ENCODE results near the gene DOLPP1.

Gene DOLPP1

DNA sequence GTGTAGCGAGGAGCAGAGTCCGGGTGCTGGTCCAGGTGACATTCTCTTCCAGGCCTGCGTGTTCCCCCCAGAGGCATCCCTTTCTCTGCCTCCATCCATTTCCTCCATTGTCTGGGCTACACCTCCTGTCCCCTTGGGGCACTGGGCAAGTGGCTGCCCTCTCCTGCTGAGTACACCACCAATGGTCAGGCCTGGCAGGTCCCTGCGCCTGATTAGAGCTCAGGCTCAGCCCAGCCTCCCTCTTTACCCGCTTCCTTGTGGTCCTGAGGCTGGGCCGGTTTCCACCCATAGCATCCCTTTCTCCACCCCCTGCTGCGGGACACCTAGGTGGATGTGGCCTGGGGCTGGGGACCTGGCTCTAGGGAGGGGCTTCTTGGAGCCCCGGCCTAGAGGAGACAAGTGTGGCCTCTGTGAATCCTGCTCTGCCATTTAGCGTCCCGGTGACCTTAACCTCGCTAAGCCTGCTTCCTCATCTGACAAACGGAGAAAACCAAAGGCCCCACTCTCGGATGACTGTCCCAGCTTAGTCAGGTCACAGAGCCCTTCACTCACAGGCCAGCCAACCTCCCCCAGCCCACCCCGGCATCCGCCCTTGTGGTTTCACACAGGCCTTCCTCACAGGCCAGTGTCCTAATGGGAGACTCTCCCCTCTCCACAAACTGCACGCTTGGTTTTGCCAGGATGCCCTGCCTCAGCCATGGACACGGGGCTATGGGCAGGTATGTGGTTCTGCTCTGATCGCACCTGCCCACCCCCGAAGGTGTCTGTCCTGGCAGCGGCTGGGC lies 12.9 kb downstream of the DOLPP1 start:
- H3K27ac ChIP-seq (ENCODE audit: insufficient read depth, low read length, poor library complexity, severe bottlenecking) = no peak overlapping the region
- H3K27me3 ChIP-seq (replicated peaks; ENCODE audit: control insufficient read depth, insufficient read depth, low read length, poor library complexity, severe bottlenecking) = no peaks in the 10 kb centered on the region
- no peaks in the 10 kb centered on the region for H3K9me3 ChIP-seq (ENCODE audit: control insufficient read depth, low read length)
- no peak overlapping the region for H3K4me3 ChIP-seq (ENCODE audit: insufficient read depth, low read depth, low read length, poor library complexity, severe bottlenecking)
- peaks cover 18% of the 10 kb centered on the region for H3K36me3 ChIP-seq (ENCODE audit: control insufficient read depth, insufficient read depth, low read length)
- DNase-seq = no peak
- H3K4me1 ChIP-seq (ENCODE audit: control insufficient read depth, insufficient read depth, low read length, poor library complexity, severe bottlenecking) = no peaks in the 10 kb centered on the region

DNA sequence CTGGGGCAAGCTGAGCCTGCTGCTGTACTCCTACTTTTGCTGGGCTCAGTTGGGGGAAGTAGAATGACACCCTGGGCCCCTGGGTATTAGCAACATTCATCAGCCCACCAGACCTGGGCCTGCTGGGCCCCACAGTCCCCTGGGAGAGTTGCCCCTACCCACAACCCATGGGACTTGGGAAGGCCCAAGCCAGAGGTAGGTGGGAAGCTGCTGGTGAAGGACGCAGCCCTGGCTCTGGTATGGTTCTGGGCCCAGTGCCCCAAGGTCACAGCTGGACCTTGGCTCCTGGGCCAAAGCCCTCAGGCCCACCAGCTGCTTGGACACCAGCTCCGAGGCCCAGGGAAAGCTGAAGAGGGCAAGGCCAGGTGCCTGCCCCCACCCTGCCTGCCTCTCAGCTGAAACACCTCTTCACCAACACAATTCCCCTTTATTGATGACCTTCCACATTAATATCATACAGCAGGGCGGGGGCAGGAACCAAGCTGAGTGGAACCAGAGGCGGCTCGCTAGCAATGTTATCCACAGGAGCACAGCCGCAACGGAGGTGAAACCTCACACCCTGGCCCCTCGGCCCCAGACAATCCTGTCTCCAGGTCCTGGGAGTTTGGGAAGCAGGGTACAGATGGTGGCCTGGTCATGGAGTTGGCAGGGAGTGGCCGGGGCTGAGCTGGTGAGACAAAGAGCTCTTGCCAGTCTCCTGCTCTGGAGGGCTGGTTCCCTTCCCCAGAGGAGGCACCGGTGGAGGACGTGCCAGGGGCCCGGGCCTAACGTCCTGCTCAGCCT lies 13.7 kb downstream of the DOLPP1 start:
- DNase-seq = no peak
- no peaks in the 10 kb centered on the region for H3K4me1 ChIP-seq (ENCODE audit: control insufficient read depth, insufficient read depth, low read length, poor library complexity, severe bottlenecking)
- H3K36me3 ChIP-seq (ENCODE audit: control insufficient read depth, insufficient read depth, low read length) = peaks cover 11% of the 10 kb centered on the region
- H3K27ac ChIP-seq (ENCODE audit: insufficient read depth, low read length, poor library complexity, severe bottlenecking) = no peak overlapping the region
- H3K27me3 ChIP-seq (replicated peaks; ENCODE audit: control insufficient read depth, insufficient read depth, low read length, poor library complexity, severe bottlenecking) = no peaks in the 10 kb centered on the region
- H3K4me3 ChIP-seq (ENCODE audit: insufficient read depth, low read depth, low read length, poor library complexity, severe bottlenecking) = no peak overlapping the region
- no peaks in the 10 kb centered on the region for H3K9me3 ChIP-seq (ENCODE audit: control insufficient read depth, low read length)

DNA sequence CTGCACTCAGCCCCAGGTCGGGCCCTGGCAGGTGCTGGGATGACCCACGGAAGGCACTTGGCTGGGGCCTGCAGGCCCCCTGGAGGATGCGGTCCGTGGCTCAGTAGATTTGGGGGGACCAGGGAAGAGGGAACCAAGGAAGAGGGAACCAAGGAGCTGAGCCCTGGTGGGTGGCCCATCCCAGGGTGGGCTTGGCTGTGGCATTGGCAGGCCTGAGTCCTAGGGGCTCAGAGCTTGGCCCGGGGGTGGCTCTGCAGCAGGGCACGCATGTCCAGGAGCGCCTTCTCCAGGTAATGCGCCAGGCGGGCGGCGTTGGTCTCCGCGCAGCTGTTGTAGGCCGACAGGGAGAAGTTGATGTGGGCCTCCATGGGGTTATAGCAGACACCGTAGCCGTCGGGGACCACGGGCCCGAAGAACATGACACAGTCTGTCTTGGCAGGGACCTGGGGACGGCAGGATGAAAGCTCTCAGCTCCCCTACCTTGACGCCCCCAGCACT lies 14.3 kb downstream of the DOLPP1 start:
- no peak for DNase-seq
- Histone ChIP-seq H3K27me3 (replicated peaks; ENCODE audit: control insufficient read depth, insufficient read depth, low read length, poor library complexity, severe bottlenecking) (no peaks in the 10 kb centered on the region), H3K27ac (ENCODE audit: insufficient read depth, low read length, poor library complexity, severe bottlenecking) (no peak overlapping the region), H3K4me1 (ENCODE audit: control insufficient read depth, insufficient read depth, low read length, poor library complexity, severe bottlenecking) (no peaks in the 10 kb centered on the region), H3K36me3 (ENCODE audit: control insufficient read depth, insufficient read depth, low read length) (peaks cover 5% of the 10 kb centered on the region), H3K9me3 (ENCODE audit: control insufficient read depth, low read length) (no peaks in the 10 kb centered on the region), H3K4me3 (ENCODE audit: insufficient read depth, low read depth, low read length, poor library complexity, severe bottlenecking) (no peak overlapping the region)

DNA sequence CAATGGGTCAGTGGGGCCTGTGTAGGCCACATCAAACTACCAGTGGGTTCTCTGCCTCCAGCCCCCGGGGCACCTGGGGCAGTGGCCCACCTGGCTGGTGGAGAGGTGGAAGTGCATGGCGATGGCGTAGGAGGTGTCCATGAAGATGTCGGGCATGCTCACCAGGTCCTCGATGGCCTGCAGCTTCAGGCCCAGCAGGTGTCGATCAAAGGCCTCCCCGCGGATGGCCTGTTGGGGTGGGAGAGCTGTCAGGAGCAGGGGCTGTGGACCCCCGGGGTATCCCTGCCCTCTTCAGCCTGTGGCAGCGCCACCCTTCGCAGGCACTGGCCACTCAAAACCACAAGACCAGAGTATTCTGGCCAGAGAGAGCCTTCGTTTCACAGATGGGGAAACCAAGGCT lies 15.0 kb downstream of the DOLPP1 start:
- Histone ChIP-seq H3K9me3 (ENCODE audit: control insufficient read depth, low read length) (no peaks in the 10 kb centered on the region), H3K27me3 (replicated peaks; ENCODE audit: control insufficient read depth, insufficient read depth, low read length, poor library complexity, severe bottlenecking) (no peaks in the 10 kb centered on the region), H3K4me1 (ENCODE audit: control insufficient read depth, insufficient read depth, low read length, poor library complexity, severe bottlenecking) (no peaks in the 10 kb centered on the region), H3K4me3 (ENCODE audit: insufficient read depth, low read depth, low read length, poor library complexity, severe bottlenecking) (no peak overlapping the region), H3K36me3 (ENCODE audit: control insufficient read depth, insufficient read depth, low read length) (no peaks in the 10 kb centered on the region), H3K27ac (ENCODE audit: insufficient read depth, low read length, poor library complexity, severe bottlenecking) (no peak overlapping the region)
- DNase-seq = no peak

DNA sequence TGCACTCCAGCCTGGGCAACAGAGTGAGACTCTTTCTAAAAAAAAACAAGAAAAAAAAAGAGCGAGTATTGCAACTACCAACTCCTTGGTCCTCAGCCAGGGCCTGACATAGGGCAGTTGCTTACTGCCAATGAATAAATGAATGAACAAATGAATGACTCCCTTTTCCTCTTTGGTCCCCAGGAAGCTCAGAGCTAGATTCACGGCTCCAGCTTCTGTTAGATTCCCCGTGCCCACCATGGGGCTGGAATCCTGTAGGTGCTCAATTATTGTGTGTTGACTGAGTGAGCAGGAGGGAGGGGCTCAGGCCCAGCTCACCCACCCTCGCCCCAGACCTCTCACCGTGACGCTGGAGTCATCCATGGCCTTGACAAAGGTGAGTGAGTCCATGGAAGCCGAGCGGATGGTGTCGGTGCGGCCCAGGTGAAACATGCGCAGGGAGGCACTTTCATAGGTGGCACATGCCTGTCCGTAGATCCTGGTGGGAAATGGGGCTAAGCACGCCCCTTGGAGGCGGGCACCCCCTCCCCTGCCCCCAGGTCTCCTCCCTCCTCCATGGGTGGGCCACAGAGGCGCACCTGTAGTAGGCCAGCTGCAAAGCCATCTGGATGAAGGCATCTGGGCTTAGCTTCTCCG lies 16.9 kb downstream of the DOLPP1 start:
- DNase-seq = no peak
- H3K4me1 ChIP-seq (ENCODE audit: control insufficient read depth, insufficient read depth, low read length, poor library complexity, severe bottlenecking) = no peaks in the 10 kb centered on the region
- H3K36me3 ChIP-seq (ENCODE audit: control insufficient read depth, insufficient read depth, low read length) = no peaks in the 10 kb centered on the region
- H3K27me3 ChIP-seq (replicated peaks; ENCODE audit: control insufficient read depth, insufficient read depth, low read length, poor library complexity, severe bottlenecking) = no peaks in the 10 kb centered on the region
- H3K9me3 ChIP-seq (ENCODE audit: control insufficient read depth, low read length) = no peaks in the 10 kb centered on the region
- H3K4me3 ChIP-seq (ENCODE audit: insufficient read depth, low read depth, low read length, poor library complexity, severe bottlenecking) = no peak overlapping the region
- no peak overlapping the region for H3K27ac ChIP-seq (ENCODE audit: insufficient read depth, low read length, poor library complexity, severe bottlenecking)

DNA sequence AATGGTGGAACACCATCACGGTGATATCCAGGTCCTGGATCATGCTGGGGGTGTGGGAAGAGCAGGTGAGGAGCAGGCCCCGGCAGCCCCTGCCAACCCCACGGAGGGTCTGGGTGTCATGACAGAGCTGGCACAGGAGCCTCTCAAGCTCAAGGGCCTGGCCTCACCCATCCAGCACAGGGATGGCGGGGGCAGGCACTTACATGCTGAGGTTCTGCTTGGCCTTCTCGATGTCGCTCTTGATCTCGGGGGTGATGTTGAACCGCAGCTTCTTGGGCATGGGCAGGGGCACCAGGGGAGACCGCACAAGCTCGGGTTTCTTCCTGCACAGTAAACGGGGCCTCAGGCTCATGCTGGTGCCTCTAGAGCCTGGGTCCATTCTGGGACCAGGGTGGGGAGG lies 17.4 kb downstream of the DOLPP1 start:
- H3K4me3 ChIP-seq (ENCODE audit: insufficient read depth, low read depth, low read length, poor library complexity, severe bottlenecking) = no peak overlapping the region
- no peaks in the 10 kb centered on the region for H3K4me1 ChIP-seq (ENCODE audit: control insufficient read depth, insufficient read depth, low read length, poor library complexity, severe bottlenecking)
- no peaks in the 10 kb centered on the region for H3K9me3 ChIP-seq (ENCODE audit: control insufficient read depth, low read length)

DNA sequence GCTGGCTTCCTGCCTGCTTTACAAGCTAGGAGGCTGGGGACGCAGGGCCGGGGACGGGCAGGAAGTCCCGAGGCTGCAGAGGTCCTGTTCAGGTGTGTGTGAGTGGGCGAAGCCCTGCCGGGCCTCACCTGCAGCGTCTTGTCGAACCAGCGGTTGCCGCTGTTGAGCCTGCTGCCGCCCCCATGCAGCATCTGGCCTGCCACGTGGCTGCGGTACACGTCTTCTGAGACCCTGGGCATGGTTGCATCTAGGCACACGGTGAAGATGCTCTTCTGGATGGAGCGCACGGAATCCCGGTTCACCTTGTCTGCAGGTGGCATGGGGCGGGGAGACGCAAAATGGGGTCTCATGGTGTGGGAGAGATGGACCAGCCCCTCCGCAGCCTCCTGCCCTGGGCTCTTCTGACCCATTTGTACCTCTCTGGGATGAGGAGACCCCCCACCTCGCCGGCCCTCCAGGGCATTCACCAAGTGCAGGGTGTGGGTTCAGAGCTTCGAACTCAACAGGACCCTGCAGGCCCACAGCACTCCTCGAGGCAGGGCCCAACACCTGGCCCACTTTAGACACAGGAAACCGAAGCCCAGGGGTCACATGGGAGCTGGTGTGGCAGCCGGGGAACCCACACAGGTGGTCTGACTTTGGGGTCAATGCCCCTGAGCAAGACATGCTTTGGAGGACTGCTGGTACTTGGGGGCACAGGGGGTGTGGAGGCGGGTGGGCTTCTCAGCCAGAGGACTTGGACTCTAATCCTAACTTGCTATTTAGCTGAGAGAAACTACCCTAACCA lies 19.7 kb downstream of the DOLPP1 start:
- no peak for DNase-seq
- no peak overlapping the region for H3K27ac ChIP-seq (ENCODE audit: insufficient read depth, low read length, poor library complexity, severe bottlenecking)
- H3K27me3 ChIP-seq (replicated peaks; ENCODE audit: control insufficient read depth, insufficient read depth, low read length, poor library complexity, severe bottlenecking) = no peaks in the 10 kb centered on the region
- no peaks in the 10 kb centered on the region for H3K9me3 ChIP-seq (ENCODE audit: control insufficient read depth, low read length)
- no peaks in the 10 kb centered on the region for H3K4me1 ChIP-seq (ENCODE audit: control insufficient read depth, insufficient read depth, low read length, poor library complexity, severe bottlenecking)
- H3K36me3 ChIP-seq (ENCODE audit: control insufficient read depth, insufficient read depth, low read length) = no peaks in the 10 kb centered on the region
- H3K4me3 ChIP-seq (ENCODE audit: insufficient read depth, low read depth, low read length, poor library complexity, severe bottlenecking) = no peak overlapping the region

More for the DNA sequence above, 17.4 kb downstream of the DOLPP1 start:
- no peak overlapping the region for H3K27ac ChIP-seq (ENCODE audit: insufficient read depth, low read length, poor library complexity, severe bottlenecking)
- no peaks in the 10 kb centered on the region for H3K36me3 ChIP-seq (ENCODE audit: control insufficient read depth, insufficient read depth, low read length)
- DNase-seq = no peak
- no peaks in the 10 kb centered on the region for H3K27me3 ChIP-seq (replicated peaks; ENCODE audit: control insufficient read depth, insufficient read depth, low read length, poor library complexity, severe bottlenecking)

DNA sequence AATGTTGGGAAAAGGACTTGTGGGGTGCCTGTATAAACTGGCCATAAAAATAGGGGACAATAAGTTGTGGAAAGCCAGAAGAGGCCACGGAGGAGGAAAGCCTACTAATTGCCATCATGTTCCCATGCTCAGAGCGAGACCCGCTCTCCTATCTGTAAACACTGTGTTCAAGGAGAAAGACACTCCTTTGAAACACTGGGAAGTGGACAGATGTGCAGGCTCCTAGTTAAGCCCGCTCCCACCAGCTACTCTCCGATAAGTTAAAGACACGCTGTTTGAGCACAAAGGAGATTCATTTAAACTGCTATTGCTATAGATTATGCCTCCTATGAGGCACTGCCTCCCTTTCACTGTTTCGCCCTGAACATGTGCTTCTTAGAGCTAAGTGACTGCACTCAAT lies 20.4 kb downstream of the DOLPP1 start:
- no peaks in the 10 kb centered on the region for H3K36me3 ChIP-seq (ENCODE audit: control insufficient read depth, insufficient read depth, low read length)
- DNase-seq = no peak
- no peaks in the 10 kb centered on the region for H3K27me3 ChIP-seq (replicated peaks; ENCODE audit: control insufficient read depth, insufficient read depth, low read length, poor library complexity, severe bottlenecking)
- H3K4me1 ChIP-seq (ENCODE audit: control insufficient read depth, insufficient read depth, low read length, poor library complexity, severe bottlenecking) = no peaks in the 10 kb centered on the region
- H3K9me3 ChIP-seq (ENCODE audit: control insufficient read depth, low read length) = no peaks in the 10 kb centered on the region
- H3K27ac ChIP-seq (ENCODE audit: insufficient read depth, low read length, poor library complexity, severe bottlenecking) = no peak overlapping the region
- no peak overlapping the region for H3K4me3 ChIP-seq (ENCODE audit: insufficient read depth, low read depth, low read length, poor library complexity, severe bottlenecking)

DNA sequence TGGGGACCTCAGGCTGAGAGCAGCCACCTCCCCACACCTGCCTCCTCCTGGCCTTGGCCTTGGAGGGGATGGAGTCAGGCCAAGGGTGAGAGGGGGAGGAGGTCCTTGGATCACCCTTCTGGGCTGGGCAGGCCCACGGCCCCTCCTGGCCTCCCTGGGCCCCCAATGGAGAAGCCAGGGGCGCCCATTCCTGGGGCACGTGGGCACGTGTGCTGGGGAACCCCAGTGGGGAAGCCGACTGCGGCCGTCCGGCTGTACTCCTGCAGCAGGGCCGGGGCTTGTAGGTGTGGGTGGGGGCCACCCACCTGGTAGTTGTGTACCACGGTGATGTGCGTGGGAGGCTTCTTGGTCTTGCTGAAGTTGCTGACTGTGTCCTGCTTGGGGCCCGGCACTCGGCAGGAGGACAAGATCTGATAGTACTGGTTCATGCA lies 21.2 kb downstream of the DOLPP1 start:
- Histone ChIP-seq H3K27me3 (replicated peaks; ENCODE audit: control insufficient read depth, insufficient read depth, low read length, poor library complexity, severe bottlenecking) (no peaks in the 10 kb centered on the region), H3K36me3 (ENCODE audit: control insufficient read depth, insufficient read depth, low read length) (no peaks in the 10 kb centered on the region), H3K4me1 (ENCODE audit: control insufficient read depth, insufficient read depth, low read length, poor library complexity, severe bottlenecking) (no peaks in the 10 kb centered on the region), H3K27ac (ENCODE audit: insufficient read depth, low read length, poor library complexity, severe bottlenecking) (no peak overlapping the region), H3K9me3 (ENCODE audit: control insufficient read depth, low read length) (no peaks in the 10 kb centered on the region), H3K4me3 (ENCODE audit: insufficient read depth, low read depth, low read length, poor library complexity, severe bottlenecking) (no peak overlapping the region)
- DNase-seq = no peak

Measured in effector memory CD4-positive, alpha-beta T cell (primary cell).